WTC11 (cell line): ENCODE measurements around the gene FFAR2. TPM values are rescaled to one million over a fixed set of nuclear protein-coding genes. Genes with fewer than 3 reads are reported as not detected.
"Not testable (repeated sequence)": the region's sequence is repeated elsewhere in the genome, so short reads cannot be mapped to it uniquely, and the experiment has no call there.

ENCODE experiments used
- ATAC-seq: fragments of 200-7000 bp; cut with Tn5 transposase; 2 replicates; pipeline ENCODE4 v1.10.0; 2021; ENCODE audit warnings: mild to moderate bottlenecking, moderate library complexity
- CTCF ChIA-PET: fragments of 300-600 bp; sonication (Branson Sonifier 250); formaldehyde crosslinking; loops from one replicate; lab custom pipeline; 2021; ENCODE audit warnings: antibody characterized with exemption; lab: Charles Lee
- POLR2A ChIA-PET: fragments of 350-600 bp; sonication (Branson Sonifier 250); formaldehyde crosslinking; loops from one replicate; lab custom pipeline; 2021; ENCODE audit warnings: antibody characterized with exemption; lab: Charles Lee
- DNase-seq: peaks from one replicate; pipeline ENCODE4 v3.0.0; 2021; ENCODE audit warnings: low spot score
- H3K27ac Mint-ChIP-seq: 2 replicates; pipeline ENCODE4 v1.8.0; 2021; ENCODE audit warnings: mixed read lengths
- H3K27me3 Mint-ChIP-seq: 2 replicates; pipeline ENCODE4 v1.8.0; 2021; ENCODE audit warnings: low read depth, mild to moderate bottlenecking, moderate library complexity, mixed read lengths
- H3K36me3 Mint-ChIP-seq: 2 replicates; pipeline ENCODE4 v1.8.0; 2021; ENCODE audit warnings: mixed read lengths
- H3K4me1 Mint-ChIP-seq: 2 replicates; pipeline ENCODE4 v1.8.0; 2022; ENCODE audit warnings: mixed read lengths
- H3K4me3 Mint-ChIP-seq: 2 replicates; pipeline ENCODE4 v1.8.0; 2021; ENCODE audit warnings: mild to moderate bottlenecking, moderate library complexity, mixed read lengths
- H3K9me3 Mint-ChIP-seq: 2 replicates; pipeline ENCODE4 v1.8.0; 2021; ENCODE audit warnings: mixed read lengths
- ATF2 ChIP-seq: sonication (generic); formaldehyde crosslinking; IDR thresholded peaks from 2 replicates; pipeline ENCODE4 v1.8.1; 2022; ENCODE audit warnings: low read depth, missing genetic modification reagents, borderline replicate concordance
- ATF3 ChIP-seq: sonication (generic); formaldehyde crosslinking; conservative IDR thresholded peaks from 2 replicates; pipeline ENCODE4 v1.8.1; 2022; ENCODE audit warnings: mild to moderate bottlenecking, missing genetic modification reagents
- CREB1 ChIP-seq: sonication (generic); formaldehyde crosslinking; IDR thresholded peaks from 2 replicates; pipeline ENCODE4 v1.8.0; 2023; ENCODE audit warnings: mild to moderate bottlenecking, missing genetic modification reagents
- ETV6 ChIP-seq: sonication (generic); formaldehyde crosslinking; IDR thresholded peaks from 2 replicates; pipeline ENCODE4 v1.8.1; 2022; ENCODE audit warnings: mild to moderate bottlenecking, missing genetic modification reagents
- FOXJ3 ChIP-seq: sonication (generic); formaldehyde crosslinking; IDR thresholded peaks from 2 replicates; pipeline ENCODE4 v1.9.0; 2021; ENCODE audit warnings: missing genetic modification reagents, mild to moderate bottlenecking, borderline replicate concordance
- FOXP1 ChIP-seq: sonication (generic); formaldehyde crosslinking; IDR thresholded peaks from 2 replicates; pipeline ENCODE4 v1.8.0; 2022; ENCODE audit warnings: missing genetic modification reagents, mild to moderate bottlenecking, moderate library complexity, borderline replicate concordance
- GABPB1 ChIP-seq: sonication (generic); formaldehyde crosslinking; IDR thresholded peaks from 2 replicates; pipeline ENCODE4 v1.8.1; 2023; ENCODE audit warnings: mild to moderate bottlenecking, missing genetic modification reagents
- GRHL2 ChIP-seq: fragments of 250-450 bp; sonication (Bioruptor Pico); IDR thresholded peaks from 2 replicates; pipeline ENCODE4 v1.8.0; 2022; ENCODE audit warnings: mild to moderate bottlenecking, moderate library complexity; ENCODE audit not compliant: insufficient replicate concordance, severe bottlenecking
- KAT7 ChIP-seq: sonication (generic); formaldehyde crosslinking; IDR thresholded peaks from 2 replicates; pipeline ENCODE4 v1.8.1; 2023; ENCODE audit warnings: missing genetic modification reagents, mild to moderate bottlenecking, borderline replicate concordance
- MXD4 ChIP-seq: fragments of 250-450 bp; sonication (Bioruptor Pico); IDR thresholded peaks from 2 replicates; pipeline ENCODE4 v1.8.0; 2021; ENCODE audit warnings: mild to moderate bottlenecking, moderate library complexity, borderline replicate concordance
- MYBL2 ChIP-seq: sonication (generic); formaldehyde crosslinking; IDR thresholded peaks from 2 replicates; pipeline ENCODE4 v1.8.1; 2023; ENCODE audit warnings: mild to moderate bottlenecking, moderate library complexity, missing genetic modification reagents
- NFE2L1 ChIP-seq: sonication (generic); formaldehyde crosslinking; IDR thresholded peaks from 2 replicates; pipeline ENCODE4 v1.8.1; 2023; ENCODE audit warnings: missing genetic modification reagents
- OVOL2 ChIP-seq: fragments of 250-450 bp; sonication (Bioruptor Pico); IDR thresholded peaks from 2 replicates; pipeline ENCODE4 v1.9.0; 2021; ENCODE audit warnings: mild to moderate bottlenecking, borderline replicate concordance
- PREB ChIP-seq: sonication (generic); formaldehyde crosslinking; IDR thresholded peaks from 2 replicates; pipeline ENCODE4 v1.8.1; 2022; ENCODE audit warnings: mild to moderate bottlenecking, missing genetic modification reagents, moderate library complexity, borderline replicate concordance
- SP1 ChIP-seq: sonication (generic); formaldehyde crosslinking; conservative IDR thresholded peaks from 2 replicates; pipeline ENCODE4 v1.8.1; 2022; ENCODE audit warnings: missing genetic modification reagents
- ZBTB21 ChIP-seq: sonication (generic); formaldehyde crosslinking; IDR thresholded peaks from 2 replicates; pipeline ENCODE4 v1.8.1; 2023; ENCODE audit warnings: mild to moderate bottlenecking, missing genetic modification reagents, borderline replicate concordance
- ZNF416 ChIP-seq: fragments of 250-450 bp; sonication (Bioruptor Pico); IDR thresholded peaks from 2 replicates; pipeline ENCODE4 v1.9.0; 2021; ENCODE audit warnings: mild to moderate bottlenecking, inconsistent platforms
- total RNA-seq: library from RNA; stranded (reverse); gene quantifications from 3 replicates; pipeline ENCODE4 v1.2.3, GENCODE V29; 2021

Gene FFAR2
- total RNA-seq, 1 experiment from 2014 or later: not detected

DNA sequence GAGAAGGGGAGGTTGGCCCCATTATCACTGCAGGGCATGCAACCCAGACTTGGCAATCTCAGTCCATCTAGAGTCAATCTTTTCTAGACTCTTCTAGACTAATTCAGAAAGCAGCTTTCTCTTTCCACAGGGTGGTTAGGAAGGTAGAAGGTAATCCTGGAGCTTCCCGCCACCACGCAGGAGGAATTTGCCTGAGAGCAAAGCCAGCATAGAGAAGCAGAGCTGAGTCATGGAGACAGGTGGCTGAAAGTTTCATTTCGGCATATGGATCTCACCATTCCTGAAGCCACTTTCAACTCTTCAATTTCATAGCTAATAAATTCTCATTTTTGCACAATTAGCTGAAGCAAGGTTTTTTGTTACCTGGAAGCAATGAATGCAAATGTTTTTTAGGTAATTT, 29.0 kb upstream of the FFAR2 start:
- ATAC-seq (no peak), DNase-seq (no peak)
- ChIA-PET POLR2A (no interaction called here), CTCF (interaction anchor here (1.3 kb wide), 1 partner anchor 66 kb away, joined by 4 read pairs; no protein-coding TSS in a partner anchor)
- no peaks in the 10 kb centered on the region for H3K36me3 Mint-ChIP-seq
- H3K4me1 Mint-ChIP-seq: no peaks in the 10 kb centered on the region
- no peak overlapping the region for H3K4me3 Mint-ChIP-seq
- TF ChIP-seq CREB1 (CRISPR knock-in tag) (no peak), FOXP1 (no peak), NFE2L1 (CRISPR knock-in tag) (no peak), OVOL2 (no peak), PREB (CRISPR knock-in tag) (no peak)
- H3K27me3 Mint-ChIP-seq: peaks cover 4% of the 10 kb centered on the region
- no peaks in the 10 kb centered on the region for H3K9me3 Mint-ChIP-seq
- H3K27ac Mint-ChIP-seq: no peak overlapping the region

GRCh38 chr19:35419805-35420204, 28.3 kb upstream of the FFAR2 start:
- H3K27me3 Mint-ChIP-seq: peaks cover 6% of the 10 kb centered on the region
- ChIA-PET POLR2A (no interaction called here), CTCF (interaction anchor here (1.2 to 1.5 kb wide), 3 partner anchors 67 to 113 kb away, joined by 4 to 12 read pairs (median 7); no protein-coding TSS in a partner anchor)
- no peak for TF ChIP-seq SP1 (CRISPR knock-in tag)
- no peaks in the 10 kb centered on the region for H3K36me3 Mint-ChIP-seq
- DNase-seq (no peak), ATAC-seq (no peak)
- H3K4me1 Mint-ChIP-seq: no peaks in the 10 kb centered on the region
- no peaks in the 10 kb centered on the region for H3K9me3 Mint-ChIP-seq
- H3K4me3 Mint-ChIP-seq: no peak overlapping the region
- no peak overlapping the region for H3K27ac Mint-ChIP-seq

GRCh38 chr19:35421362-35421761, 26.7 kb upstream of the FFAR2 start:
- no peaks in the 10 kb centered on the region for H3K4me1 Mint-ChIP-seq
- TF ChIP-seq OVOL2 (no peak), ATF2 (CRISPR knock-in tag) (no peak), ZBTB21 (no peak), GRHL2 (CRISPR knock-in tag) (no peak), GABPB1 (CRISPR knock-in tag) (no peak), KAT7 (no peak), ATF3 (CRISPR knock-in tag) (no peak), MXD4 (CRISPR knock-in tag) (no peak), MYBL2 (no peak), FOXJ3 (CRISPR knock-in tag) (no peak), ETV6 (no peak), ZNF416 (no peak)
- TF ChIP-seq, all 79 proteins: peak for 0
- ATAC-seq: no peak
- DNase-seq: no peak
- no peak overlapping the region for H3K27ac Mint-ChIP-seq
- H3K9me3 Mint-ChIP-seq: no peaks in the 10 kb centered on the region
- no peaks in the 10 kb centered on the region for H3K36me3 Mint-ChIP-seq
- POLR2A ChIA-PET: no interaction called here
- CTCF ChIA-PET: interaction anchor here (1.0 to 1.5 kb wide), 4 partner anchors 9 to 114 kb away, joined by 3 to 12 read pairs (median 4); no protein-coding TSS in a partner anchor
- no peak overlapping the region for H3K4me3 Mint-ChIP-seq
- peaks cover 6% of the 10 kb centered on the region for H3K27me3 Mint-ChIP-seq

GRCh38 chr19:35423406-35423805, 24.7 kb upstream of the FFAR2 start:
- ATAC-seq, H3K27ac Mint-ChIP-seq, H3K9me3 Mint-ChIP-seq, H3K27me3 Mint-ChIP-seq, H3K36me3 Mint-ChIP-seq, CTCF ChIA-PET, POLR2A ChIA-PET, H3K4me1 Mint-ChIP-seq, H3K4me3 Mint-ChIP-seq, DNase-seq: not testable (repeated sequence)
